Measurements from ENCODE around the gene ADGRV1. TPM values are rescaled to one million over a fixed set of nuclear protein-coding genes. Genes with fewer than 3 reads are reported as not detected.

ADGRV1 gene
- total RNA-seq, 2 experiments from 2014 or later = not detected

DNA sequence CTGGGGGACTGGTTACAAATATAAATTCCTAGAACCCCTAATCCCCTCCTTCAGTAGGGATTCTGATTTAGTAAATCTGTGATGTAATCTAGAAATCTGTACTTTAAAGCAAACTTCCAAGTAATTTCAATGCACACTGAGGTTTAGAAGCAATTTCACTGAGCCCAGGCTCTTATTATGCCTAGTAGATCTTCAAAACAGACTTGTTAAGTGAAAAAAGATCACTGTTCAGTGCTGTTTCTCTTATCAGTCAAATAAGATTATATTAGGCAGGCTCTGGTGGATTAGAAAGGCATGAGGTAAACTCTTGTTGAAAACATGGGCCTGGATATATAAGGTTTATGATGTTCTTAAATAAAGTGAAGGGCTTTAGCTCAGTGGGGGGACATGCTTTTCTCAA is 293.9 kb downstream of the ADGRV1 start:
- BruUV-seq (replicated peaks) = no TSS peak
- CTCF ChIA-PET (ENCODE audit: unreplicated experiment) = no interaction called here
- POLR2A ChIA-PET = no interaction called here

DNA sequence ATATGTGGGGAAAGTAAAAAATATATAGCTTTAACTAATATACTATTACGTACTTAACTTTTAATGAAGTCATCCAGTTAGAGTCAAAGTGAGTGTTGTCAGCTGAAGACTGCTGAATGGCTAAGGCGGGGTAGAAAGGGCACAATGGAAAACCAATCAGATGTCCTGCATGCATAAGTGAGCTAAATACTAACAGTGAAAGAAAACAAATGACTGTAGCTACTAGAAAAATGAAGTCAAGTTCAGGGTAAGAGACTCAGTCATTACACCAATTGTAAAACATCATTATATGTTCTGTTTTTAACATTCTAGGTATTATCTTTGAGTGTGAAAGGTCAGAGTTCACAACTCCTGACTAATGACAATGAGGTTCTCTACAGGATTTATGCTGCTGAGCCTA is 295.2 kb downstream of the ADGRV1 start:
- intact Hi-C loops (cut with micrococcal nuclease; ENCODE audit: unreplicated experiment) = no loop called here
- no peaks in the 10 kb centered on the region for H3K9me2 ChIP-seq (ENCODE audit: insufficient read depth, low read length)
- no peak for TF ChIP-seq EZH2phosphoT487 (IDR thresholded peaks at IDR 0.05; ENCODE audit: borderline replicate concordance, low read depth, low read length)
- TF ChIP-seq, protein P1, sequence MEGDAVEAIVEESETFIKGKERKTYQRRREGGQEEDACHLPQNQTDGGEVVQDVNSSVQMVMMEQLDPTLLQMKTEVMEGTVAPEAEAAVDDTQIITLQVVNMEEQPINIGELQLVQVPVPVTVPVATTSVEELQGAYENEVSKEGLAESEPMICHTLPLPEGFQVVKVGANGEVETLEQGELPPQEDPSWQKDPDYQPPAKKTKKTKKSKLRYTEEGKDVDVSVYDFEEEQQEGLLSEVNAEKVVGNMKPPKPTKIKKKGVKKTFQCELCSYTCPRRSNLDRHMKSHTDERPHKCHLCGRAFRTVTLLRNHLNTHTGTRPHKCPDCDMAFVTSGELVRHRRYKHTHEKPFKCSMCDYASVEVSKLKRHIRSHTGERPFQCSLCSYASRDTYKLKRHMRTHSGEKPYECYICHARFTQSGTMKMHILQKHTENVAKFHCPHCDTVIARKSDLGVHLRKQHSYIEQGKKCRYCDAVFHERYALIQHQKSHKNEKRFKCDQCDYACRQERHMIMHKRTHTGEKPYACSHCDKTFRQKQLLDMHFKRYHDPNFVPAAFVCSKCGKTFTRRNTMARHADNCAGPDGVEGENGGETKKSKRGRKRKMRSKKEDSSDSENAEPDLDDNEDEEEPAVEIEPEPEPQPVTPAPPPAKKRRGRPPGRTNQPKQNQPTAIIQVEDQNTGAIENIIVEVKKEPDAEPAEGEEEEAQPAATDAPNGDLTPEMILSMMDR (conservative IDR thresholded peaks at IDR 0.05; ENCODE audit: low read length) = no peak
- ChIA-PET CTCF (ENCODE audit: unreplicated experiment) (no interaction called here), POLR2A (no interaction called here)
- no peak overlapping the region for H3K4me2 ChIP-seq (ENCODE audit: low read length)
- DNase-seq (ENCODE audit: low spot score) = no peak
- H2AFZ ChIP-seq (ENCODE audit: low read length) = no peak overlapping the region
- H4K20me1 ChIP-seq (ENCODE audit: insufficient read depth, low read length) = no peaks in the 10 kb centered on the region
- BruUV-seq (replicated peaks) = no TSS peak
- no peaks in the 10 kb centered on the region for H3K9me3 ChIP-seq (ENCODE audit: low read length)
- no peaks in the 10 kb centered on the region for H3K4me1 ChIP-seq (ENCODE audit: insufficient read depth, low read length, poor library complexity, severe bottlenecking)
- H3K4me3 ChIP-seq (ENCODE audit: low read depth, low read length, poor library complexity, severe bottlenecking) = no peak overlapping the region
- no peaks in the 10 kb centered on the region for H3K79me2 ChIP-seq (ENCODE audit: insufficient read depth, low read depth, low read length)
- H3K27ac ChIP-seq (ENCODE audit: low read depth, low read length, poor library complexity, severe bottlenecking) = no peak overlapping the region
- H3K36me3 ChIP-seq (ENCODE audit: insufficient read depth, low read length) = no peaks in the 10 kb centered on the region

More for the DNA sequence above, 293.9 kb downstream of the ADGRV1 start:
- Histone ChIP-seq H3K27ac (ENCODE audit: low read depth, low read length, poor library complexity, severe bottlenecking) (no peak overlapping the region), H2AFZ (ENCODE audit: low read length) (no peak overlapping the region), H3K36me3 (ENCODE audit: insufficient read depth, low read length) (no peaks in the 10 kb centered on the region), H3K9me3 (ENCODE audit: low read length) (no peaks in the 10 kb centered on the region), H3K9me2 (ENCODE audit: insufficient read depth, low read length) (no peaks in the 10 kb centered on the region), H4K20me1 (ENCODE audit: insufficient read depth, low read length) (no peaks in the 10 kb centered on the region), H3K4me2 (ENCODE audit: low read length) (no peak overlapping the region), H3K4me3 (ENCODE audit: low read depth, low read length, poor library complexity, severe bottlenecking) (no peak overlapping the region), H3K4me1 (ENCODE audit: insufficient read depth, low read length, poor library complexity, severe bottlenecking) (no peaks in the 10 kb centered on the region), H3K79me2 (ENCODE audit: insufficient read depth, low read depth, low read length) (no peaks in the 10 kb centered on the region)
- TF ChIP-seq, protein P1 (conservative IDR thresholded peaks at IDR 0.05; ENCODE audit: low read length) = no peak
- no peak for TF ChIP-seq EZH2phosphoT487 (IDR thresholded peaks at IDR 0.05; ENCODE audit: borderline replicate concordance, low read depth, low read length)
- DNase-seq (ENCODE audit: low spot score) = no peak
- intact Hi-C loops (cut with micrococcal nuclease; ENCODE audit: unreplicated experiment) = no loop called here

DNA sequence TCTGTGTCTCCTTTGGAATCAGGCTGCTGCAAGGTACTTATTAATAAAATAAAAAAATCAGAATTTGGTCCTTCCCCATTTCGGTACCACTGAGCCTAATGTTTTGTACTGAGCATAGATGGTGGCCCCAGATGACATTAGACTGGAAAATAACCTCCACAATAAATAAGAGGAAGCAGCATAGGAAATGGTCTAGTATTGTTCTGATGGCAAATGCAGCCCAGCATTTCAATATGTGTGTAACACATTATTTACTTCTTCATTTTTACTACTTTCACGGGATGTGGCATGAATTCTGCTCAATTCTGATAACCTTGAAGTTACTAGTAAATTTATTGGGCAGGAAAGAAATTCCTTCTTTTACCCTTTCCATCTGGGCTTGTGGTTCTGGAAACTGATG is 295.6 kb downstream of the ADGRV1 start:
- no peak for TF ChIP-seq EZH2phosphoT487 (IDR thresholded peaks at IDR 0.05; ENCODE audit: borderline replicate concordance, low read depth, low read length)
- TF ChIP-seq, protein P1 (conservative IDR thresholded peaks at IDR 0.05; ENCODE audit: low read length) = no peak
- ChIA-PET POLR2A (no interaction called here), CTCF (ENCODE audit: unreplicated experiment) (no interaction called here)
- no peak overlapping the region for H3K4me2 ChIP-seq (ENCODE audit: low read length)
- no peak for DNase-seq (ENCODE audit: low spot score)
- H3K79me2 ChIP-seq (ENCODE audit: insufficient read depth, low read depth, low read length) = no peaks in the 10 kb centered on the region
- H3K9me3 ChIP-seq (ENCODE audit: low read length) = no peaks in the 10 kb centered on the region
- no peak overlapping the region for H2AFZ ChIP-seq (ENCODE audit: low read length)
- H3K36me3 ChIP-seq (ENCODE audit: insufficient read depth, low read length) = no peaks in the 10 kb centered on the region
- no peak overlapping the region for H3K27ac ChIP-seq (ENCODE audit: low read depth, low read length, poor library complexity, severe bottlenecking)
- no peaks in the 10 kb centered on the region for H3K9me2 ChIP-seq (ENCODE audit: insufficient read depth, low read length)
- no peaks in the 10 kb centered on the region for H4K20me1 ChIP-seq (ENCODE audit: insufficient read depth, low read length)
- BruUV-seq (replicated peaks) = no TSS peak
- H3K4me3 ChIP-seq (ENCODE audit: low read depth, low read length, poor library complexity, severe bottlenecking) = no peak overlapping the region
- intact Hi-C loops (cut with micrococcal nuclease; ENCODE audit: unreplicated experiment) = no loop called here
- H3K4me1 ChIP-seq (ENCODE audit: insufficient read depth, low read length, poor library complexity, severe bottlenecking) = no peaks in the 10 kb centered on the region
